8988T (cell line): ENCODE results near the gene LRMDA.
"Not testable (repeated sequence)": the region's sequence is repeated elsewhere in the genome, so short reads cannot be mapped to it uniquely, and the experiment has no call there.

Experiments
- DNase-seq: peaks from one replicate; pipeline ENCODE4 v3.0.0; 2011

The LRMDA gene

GRCh38 chr10:76115471-76116155, 684.2 kb downstream of the LRMDA start:
- DNase-seq: no peak

- DNase-seq: no peak
These were observed 685.1 kb downstream of the LRMDA start for GRCh38 chr10:76116523-76116922.

DNA sequence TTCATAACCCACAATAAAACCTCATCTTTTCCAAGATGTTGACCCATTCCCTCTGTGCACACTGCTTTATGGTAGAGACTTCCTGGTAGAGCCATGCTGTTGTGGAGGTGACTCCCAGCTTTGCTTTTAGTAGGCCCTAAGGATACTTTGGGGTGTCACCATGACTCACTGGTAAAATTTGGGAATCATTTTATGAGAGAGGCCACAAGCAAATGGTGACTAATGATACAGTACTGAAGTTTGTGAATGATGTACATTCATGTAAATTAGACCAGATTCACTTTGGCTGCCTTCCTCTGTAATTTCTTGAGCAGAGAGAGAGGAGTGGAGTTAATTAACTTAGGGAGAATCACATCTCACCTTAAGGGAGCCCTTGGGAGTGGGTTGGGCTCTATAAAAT, 686.5 kb downstream of the LRMDA start:
- no peak for DNase-seq

GRCh38 chr10:76119036-76119435, 687.6 kb downstream of the LRMDA start:
- no peak for DNase-seq

DNA sequence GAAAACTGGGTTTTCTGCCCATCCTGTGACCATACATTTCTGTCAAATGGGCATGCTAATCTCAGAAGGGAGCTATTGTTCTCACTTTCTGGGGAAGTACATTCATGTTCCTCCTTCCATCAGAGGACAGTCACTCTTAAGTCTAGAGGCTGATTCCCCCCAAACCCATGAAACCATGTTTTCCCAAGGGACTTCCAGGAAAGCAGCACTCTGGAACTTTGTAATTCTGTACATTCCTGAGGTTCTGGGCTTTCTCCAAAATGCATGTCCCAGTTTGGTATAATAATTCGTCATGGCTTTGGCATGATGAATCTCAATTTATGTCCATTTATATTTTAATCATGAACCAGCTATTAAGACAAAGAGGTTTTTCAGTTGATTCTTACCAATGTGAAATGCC, 688.1 kb downstream of the LRMDA start:
- DNase-seq: no peak

GRCh38 chr10:76122056-76122455, 690.6 kb downstream of the LRMDA start:
- no peak for DNase-seq

DNA sequence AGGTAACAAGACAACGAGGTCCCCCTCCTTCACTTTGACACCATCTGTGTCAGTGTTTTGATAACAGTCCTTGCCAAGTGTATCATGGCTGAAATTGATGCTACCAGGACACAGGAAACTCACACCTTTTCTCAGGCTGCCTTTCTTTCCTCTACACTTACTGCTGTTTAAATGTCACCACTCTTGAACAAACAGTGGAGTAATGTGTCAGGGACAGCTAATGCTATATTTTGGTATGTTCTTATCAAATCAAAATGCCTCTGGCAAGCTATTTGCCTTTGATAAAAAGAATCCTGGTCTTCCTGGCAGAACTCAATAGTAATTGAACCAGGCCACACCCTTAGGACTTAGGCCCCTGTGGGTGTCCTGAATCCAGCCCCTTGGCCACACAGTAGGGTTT, 692.9 kb downstream of the LRMDA start:
- no peak for DNase-seq

DNA sequence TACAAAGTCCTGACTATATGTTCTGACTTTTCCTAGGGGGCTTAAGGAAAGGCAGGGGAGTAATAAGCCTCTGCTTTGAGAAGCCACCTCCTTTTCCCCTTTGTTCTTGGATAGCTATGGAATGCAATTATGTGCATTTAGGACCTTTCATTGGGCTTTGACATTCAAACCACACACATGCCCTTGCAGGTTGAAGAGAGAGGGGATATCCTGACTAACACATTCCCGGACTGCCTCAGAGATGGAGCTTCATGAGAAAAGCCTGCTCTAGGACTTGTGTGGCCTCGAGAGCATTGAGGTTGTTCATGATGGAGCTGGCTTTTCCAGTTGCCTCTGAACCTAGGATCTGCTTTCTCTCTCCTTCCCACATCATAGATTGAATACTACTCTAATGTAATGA, 694.5 kb downstream of the LRMDA start:
- no peak for DNase-seq

DNA sequence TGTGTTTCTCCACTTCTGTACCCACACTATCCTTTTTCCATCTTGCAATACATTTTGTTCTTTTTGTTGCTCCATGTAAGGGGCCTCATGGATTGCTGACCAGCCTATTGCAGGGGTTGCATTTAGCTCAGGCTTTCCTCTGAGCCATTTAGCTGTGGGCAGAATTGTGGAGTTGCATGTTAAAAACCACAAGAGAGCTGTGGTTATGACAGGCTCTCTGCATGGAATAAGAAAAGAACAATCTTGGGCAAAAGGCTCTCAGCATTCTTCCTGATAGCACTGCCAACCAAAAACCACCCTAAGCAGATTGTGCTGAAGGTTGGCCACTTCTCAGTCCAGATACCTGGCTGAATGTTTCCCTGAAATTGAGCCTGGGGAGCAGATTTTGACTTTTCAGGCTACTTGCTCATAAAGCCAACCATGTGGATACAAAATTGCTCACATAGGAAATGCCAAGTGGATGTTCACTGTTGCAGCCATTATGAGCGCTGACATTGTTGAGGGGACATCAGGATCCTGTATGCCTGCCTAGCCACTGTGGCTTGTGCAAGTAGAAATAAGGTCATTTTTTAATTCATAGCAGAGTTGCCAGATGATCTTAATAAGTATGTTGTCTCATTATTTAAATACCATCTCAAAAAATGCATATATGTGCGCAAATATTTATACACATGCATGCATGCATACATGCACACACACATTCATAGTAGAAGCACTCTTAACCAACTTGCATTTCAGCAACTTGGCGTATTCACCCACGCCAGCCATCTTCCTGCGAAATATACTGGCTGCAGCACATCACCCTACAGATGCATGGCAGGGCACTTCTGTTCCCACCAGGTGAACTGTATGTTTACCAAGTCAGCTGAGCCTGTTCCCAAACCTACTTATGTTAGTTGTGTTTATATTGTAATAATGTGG, 695.4 kb downstream of the LRMDA start:
- DNase-seq: no peak

- no peak for DNase-seq
These were observed 696.7 kb downstream of the LRMDA start for GRCh38 chr10:76127984-76128589.

DNA sequence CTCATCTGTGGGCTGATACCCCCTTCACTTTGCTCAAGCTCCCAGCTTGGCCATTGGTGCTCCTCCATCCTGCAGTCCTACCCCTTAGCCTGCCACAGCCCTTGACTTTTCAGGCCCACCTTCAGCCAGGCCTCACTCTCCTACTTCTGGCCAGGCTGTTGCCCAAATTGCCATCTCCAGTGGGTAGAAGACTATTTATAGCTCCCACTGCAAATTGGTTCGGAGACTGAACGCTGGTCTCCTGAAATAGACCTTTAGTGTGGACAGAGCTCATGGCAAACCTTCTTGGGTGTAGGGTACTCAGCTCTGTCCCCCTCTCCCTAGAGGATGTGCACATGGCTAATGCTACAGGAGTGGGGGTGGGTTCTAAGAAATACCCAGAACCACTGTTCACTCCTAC, 697.8 kb downstream of the LRMDA start:
- DNase-seq: no peak

GRCh38 chr10:76130892-76131291, 699.5 kb downstream of the LRMDA start:
- no peak for DNase-seq

- DNase-seq: no peak
These were observed 702.3 kb downstream of the LRMDA start for GRCh38 chr10:76133597-76134255.

- no peak for DNase-seq
These were observed 705.5 kb downstream of the LRMDA start for GRCh38 chr10:76136961-76137360.

- DNase-seq: no peak
These were observed 706.9 kb downstream of the LRMDA start for GRCh38 chr10:76138286-76138685.

DNA sequence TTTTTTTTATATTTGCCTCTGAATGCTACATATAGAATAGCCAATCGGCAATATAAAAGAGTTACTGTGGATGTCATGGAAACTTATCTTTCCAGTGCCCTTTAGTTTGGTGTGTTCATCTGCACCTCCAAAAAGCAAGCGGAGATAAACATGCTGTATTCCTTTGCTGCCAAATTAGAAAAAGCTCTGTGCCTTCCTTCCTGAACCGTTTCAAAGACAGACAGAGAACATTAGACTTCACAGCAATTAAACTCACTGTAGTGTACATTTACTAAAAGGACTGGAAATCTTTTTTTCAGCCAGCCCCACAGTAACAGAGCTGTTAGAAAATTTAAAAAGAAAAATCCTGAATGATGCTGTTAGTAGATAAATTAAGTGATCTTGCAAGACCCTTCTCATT, 707.5 kb downstream of the LRMDA start:
- no peak for DNase-seq

- no peak for DNase-seq
These were observed 708.0 kb downstream of the LRMDA start for GRCh38 chr10:76139431-76139830.

GRCh38 chr10:76141376-76141775, 710.0 kb downstream of the LRMDA start:
- no peak for DNase-seq

GRCh38 chr10:76148217-76148616, 716.8 kb downstream of the LRMDA start:
- DNase-seq: not testable (repeated sequence)

DNA sequence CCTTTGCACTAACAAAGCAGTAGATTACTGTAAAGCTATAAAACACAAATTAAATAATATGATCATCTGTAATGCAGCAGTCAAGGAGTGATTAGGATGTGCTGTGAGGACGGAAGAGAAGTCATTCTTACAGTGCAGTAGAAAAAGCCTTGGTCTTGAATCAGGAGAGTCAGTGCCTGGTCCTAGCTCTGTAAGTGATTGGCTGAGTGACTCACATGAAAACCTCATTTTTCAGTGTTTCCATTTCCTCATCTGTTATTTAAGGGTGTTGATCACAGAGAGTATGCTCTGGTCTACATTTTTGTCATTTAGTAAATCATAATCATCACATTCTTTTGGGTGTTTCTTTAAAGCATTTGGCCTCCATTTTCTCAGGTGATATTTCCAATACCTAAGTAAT, 717.8 kb downstream of the LRMDA start:
- no peak for DNase-seq

DNA sequence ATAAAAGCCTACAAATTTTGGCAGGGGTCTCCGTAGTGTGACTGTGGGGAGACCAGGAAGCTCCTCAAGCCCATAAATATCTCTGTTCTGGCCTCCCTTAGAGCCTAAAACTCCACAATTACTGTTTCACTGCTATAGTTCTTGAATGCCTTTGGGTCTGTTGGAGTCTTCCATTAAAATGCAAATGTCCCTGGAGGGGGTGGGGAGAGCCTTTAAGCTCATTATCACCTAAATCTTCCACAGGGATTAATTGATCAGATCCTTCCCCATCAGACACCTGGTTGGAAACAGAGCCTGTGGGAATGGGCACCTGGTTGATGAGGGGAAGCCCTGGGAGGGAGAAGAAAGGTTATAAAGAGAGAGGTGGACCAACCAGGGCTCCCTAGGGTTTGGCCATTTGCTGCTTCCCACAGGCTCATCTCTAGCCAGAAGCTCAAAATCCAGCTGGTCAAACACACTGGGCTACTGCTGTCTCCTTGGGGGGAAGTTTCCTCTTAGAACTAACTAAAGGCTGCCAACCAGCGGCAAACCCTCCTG, 718.2 kb downstream of the LRMDA start:
- no peak for DNase-seq

DNA sequence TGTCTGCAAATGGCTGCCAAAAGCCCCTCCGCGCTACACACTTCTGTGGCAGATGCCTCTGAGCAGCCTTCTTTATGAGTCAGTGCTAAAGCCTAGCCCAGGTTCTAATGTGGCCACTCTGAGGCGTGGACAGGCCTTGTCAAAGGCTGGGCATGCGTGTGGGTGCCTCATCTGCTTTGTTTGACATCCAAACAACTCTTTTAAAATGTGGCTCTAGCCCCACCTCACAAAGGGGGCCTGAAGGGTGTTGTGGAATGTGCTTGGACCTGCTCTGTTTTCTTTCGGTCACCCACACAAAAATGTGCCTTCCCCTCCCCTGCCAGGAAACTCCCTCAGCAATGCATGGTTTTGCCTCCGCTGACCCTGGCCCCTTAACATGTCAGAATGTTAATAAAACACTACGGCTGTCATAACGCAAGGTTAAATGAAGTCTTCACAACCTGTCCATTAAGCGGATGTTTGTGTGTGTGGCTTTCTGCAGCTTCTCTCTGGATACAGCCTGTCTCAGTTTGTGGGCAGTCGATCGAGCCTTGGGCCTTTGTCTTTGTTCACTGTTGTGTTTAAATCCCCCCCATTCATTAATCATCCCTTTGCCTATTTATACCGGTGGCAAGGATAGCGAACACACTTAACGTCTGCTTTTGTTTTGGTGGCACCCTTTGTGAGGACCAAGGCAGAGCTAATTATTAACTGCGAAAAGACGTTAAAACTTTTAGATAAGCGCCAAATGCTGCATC, 718.9 kb downstream of the LRMDA start:
- DNase-seq: no peak
